GM19099 (cell line): Measurements from ENCODE around the gene GPBP1L1.

ENCODE experiments used
- POLR2A ChIP-seq: IDR thresholded peaks from 3 replicates; pipeline ENCODE4 v1.6.1; 2011; ENCODE audit warnings: low read depth; ENCODE audit not compliant: insufficient read length; ENCODE audit errors: extremely low read depth

The GPBP1L1 gene

GRCh38 chr1:45656573-45657226 is 29.6 kb downstream of the GPBP1L1 start:
- no peak for TF ChIP-seq POLR2A

DNA sequence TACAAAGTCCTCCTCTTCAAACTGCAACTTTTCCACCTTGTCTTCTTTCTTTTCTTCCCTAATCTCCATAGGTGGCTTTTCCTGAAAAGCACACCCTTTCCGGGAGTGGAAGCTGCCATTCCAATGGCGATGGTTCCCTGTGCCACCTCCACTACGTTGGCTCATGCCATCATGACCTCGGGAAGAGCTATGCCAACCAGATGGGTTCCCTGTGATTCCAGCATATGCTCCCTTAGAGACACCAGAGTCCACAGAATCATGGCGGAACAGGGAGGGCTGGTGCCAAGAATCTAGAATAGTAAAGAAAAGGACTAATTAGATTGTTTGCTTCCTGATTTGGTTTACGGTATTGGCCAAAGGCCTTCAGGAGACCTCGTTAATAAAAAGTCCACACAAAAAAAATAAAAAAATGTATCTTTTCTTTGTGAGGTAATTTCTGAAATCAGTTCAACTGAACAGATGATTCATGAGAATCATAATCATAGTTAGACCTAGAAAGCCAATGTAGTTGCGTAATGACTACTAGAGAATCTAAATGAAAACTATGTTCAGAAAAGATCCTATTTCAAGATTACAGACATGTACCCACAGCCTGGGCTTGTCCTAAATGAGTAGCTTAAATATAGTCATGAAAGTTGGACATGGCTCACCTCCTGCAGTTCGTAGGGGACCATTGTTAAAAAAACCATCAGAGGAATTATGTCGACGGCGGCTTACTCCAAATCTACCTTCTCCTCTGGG is 31.6 kb downstream of the GPBP1L1 start:
- no peak for TF ChIP-seq POLR2A

GRCh38 chr1:45647248-45648021 is 38.9 kb downstream of the GPBP1L1 start:
- no peak for TF ChIP-seq POLR2A

DNA sequence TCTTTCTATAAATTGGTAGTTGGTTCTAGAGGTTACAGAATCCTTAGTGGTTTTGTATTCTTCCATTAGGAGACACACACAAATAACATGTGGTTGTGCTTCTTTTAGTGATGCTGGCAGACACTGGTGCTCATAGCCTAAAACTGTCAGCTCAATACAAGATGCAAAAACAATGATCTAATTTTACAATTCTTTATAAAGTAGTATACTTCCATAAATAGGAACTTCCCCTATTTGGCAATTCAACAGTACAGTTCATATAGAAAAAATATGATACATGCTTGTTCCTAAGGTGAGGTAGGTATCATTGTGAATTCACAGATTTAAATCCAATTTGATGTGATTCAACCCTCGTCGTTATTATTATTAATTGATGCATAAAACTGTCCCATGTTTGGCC is 41.7 kb downstream of the GPBP1L1 start:
- TF ChIP-seq POLR2A = no peak

GRCh38 chr1:45643978-45644377 is 42.4 kb downstream of the GPBP1L1 start:
- TF ChIP-seq POLR2A = no peak

GRCh38 chr1:45643321-45643720 is 43.0 kb downstream of the GPBP1L1 start:
- no peak for TF ChIP-seq POLR2A

- TF ChIP-seq POLR2A = no peak
These were observed 46.0 kb downstream of the GPBP1L1 start for GRCh38 chr1:45640293-45640692.

DNA sequence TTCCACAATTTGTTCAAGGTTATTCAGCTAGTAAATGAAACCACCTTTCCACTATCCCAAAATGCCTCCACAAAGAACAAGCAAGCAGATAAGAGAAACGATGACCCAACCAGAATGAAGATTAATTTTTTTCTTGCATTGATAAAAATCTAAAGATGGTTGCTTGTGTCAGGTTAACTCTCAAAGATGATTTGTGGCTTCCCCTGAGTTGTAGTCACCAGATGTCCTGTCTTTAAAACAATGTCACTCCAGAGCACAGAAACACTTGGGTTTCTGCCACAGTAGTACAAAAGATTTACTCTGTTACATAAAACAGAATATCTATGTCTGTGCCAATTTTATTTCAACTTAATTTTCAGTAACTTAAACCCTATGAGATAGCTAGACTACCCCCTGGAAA is 51.1 kb downstream of the GPBP1L1 start:
- no peak for TF ChIP-seq POLR2A

- TF ChIP-seq POLR2A = no peak
These were observed 55.9 kb downstream of the GPBP1L1 start for GRCh38 chr1:45630429-45630828.

DNA sequence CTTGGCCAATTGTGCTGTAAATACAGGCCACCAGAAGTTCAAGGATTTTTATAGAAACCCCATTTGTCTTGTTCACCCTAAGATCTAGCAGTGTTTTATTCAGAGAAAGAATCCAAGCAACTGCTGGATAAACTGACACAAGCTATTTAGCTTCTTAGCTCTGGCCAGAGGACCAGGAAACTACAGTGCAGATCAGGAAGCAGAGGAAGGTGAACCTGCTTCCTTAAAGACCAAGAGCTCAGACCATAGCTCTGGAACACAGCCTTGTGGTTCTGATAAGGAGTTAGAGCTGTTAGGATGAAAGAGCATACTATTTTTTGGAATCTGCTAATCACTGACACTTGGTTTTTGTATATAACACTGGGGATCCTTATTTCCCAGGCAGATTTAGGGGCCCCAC is 57.3 kb downstream of the GPBP1L1 start:
- TF ChIP-seq POLR2A = no peak

- TF ChIP-seq POLR2A = no peak
These were observed 62.4 kb downstream of the GPBP1L1 start, which contains the start of gene CCDC17 for GRCh38 chr1:45623972-45624371. TSS of gene CCDC17 (minus strand) at chr1:45624054. CDS start at chr1:45623909, 145 bp downstream.

DNA sequence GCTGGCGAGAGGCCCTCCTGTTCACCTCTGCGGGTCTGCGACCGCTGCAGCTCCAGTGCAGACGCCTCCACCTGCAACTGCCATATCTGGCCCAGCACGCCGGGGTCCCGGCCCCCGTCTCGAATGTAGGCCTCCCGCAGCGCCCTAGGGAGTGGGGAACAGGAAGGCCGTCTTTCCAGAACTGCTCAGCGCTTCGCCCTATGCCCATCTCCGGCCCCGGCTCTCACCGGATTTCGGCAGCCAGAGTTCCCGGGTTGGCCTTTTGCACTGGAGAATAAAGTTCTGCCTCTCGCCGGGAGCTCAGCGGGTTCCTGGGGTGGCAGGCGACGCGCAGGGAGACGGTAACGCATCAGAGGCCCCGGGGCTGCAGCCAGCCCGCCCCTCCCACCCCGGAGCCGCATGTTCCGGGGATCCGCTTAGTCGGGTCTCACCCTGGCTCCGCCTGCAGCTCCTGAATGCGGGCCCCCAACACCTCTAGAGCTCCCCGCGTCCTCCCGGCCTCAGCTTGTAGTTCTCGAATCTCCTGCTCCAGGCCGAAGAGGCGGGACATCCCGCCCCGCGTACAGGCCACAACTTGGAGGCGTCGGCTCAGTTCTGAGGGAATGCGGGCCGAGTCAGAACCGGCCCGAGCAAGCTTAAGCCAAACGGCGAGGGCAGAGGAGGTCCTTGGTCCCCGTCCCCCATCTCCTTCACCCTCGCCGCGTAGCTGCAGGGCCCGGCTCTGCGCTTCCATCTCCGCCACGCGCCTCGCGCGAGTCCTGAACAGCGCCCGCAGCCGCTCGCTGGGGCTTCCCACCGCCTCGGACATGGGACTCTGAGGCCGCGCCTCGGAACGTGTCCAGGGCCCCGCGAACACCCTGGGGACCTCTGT is 63.6 kb downstream of the GPBP1L1 start:
- TF ChIP-seq POLR2A = no peak

- TF ChIP-seq POLR2A = no peak
These were observed 64.3 kb downstream of the GPBP1L1 start for GRCh38 chr1:45621895-45622523.

DNA sequence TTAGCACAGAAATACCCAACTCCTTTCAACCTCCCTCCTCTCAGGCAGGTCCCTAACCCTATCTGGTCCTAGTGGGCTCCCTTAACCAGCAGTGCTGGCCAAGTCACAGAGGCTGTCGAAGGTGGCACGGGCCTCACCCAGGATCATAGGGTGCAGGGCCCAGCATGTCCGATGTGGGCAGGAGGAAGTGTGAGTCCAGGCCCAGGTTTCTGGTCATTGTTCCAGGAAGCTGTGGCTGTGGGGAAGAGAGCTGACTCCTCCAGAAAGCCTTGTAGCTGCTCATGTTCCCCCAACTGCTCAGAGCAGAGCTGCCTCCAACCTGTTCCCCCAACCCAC is 64.9 kb downstream of the GPBP1L1 start:
- TF ChIP-seq POLR2A = no peak
